WTC11 (cell line): ENCODE measurements around the gene PC. TPM values are rescaled to one million over a fixed set of nuclear protein-coding genes. Genes with fewer than 3 reads are reported as not detected.

Experiments
- ATAC-seq: fragments of 200-7000 bp; cut with Tn5 transposase; 2 replicates; pipeline ENCODE4 v1.10.0; 2021; ENCODE audit warnings: mild to moderate bottlenecking, moderate library complexity
- CTCF ChIA-PET: fragments of 300-600 bp; sonication (Branson Sonifier 250); formaldehyde crosslinking; loops from one replicate; lab custom pipeline; 2021; ENCODE audit warnings: antibody characterized with exemption; lab: Charles Lee
- POLR2A ChIA-PET: fragments of 350-600 bp; sonication (Branson Sonifier 250); formaldehyde crosslinking; loops from one replicate; lab custom pipeline; 2021; ENCODE audit warnings: antibody characterized with exemption; lab: Charles Lee
- DNase-seq: peaks from one replicate; pipeline ENCODE4 v3.0.0; 2021; ENCODE audit warnings: low spot score
- H3K27ac Mint-ChIP-seq: 2 replicates; pipeline ENCODE4 v1.8.0; 2021; ENCODE audit warnings: mixed read lengths
- H3K27me3 Mint-ChIP-seq: 2 replicates; pipeline ENCODE4 v1.8.0; 2021; ENCODE audit warnings: low read depth, mild to moderate bottlenecking, moderate library complexity, mixed read lengths
- H3K36me3 Mint-ChIP-seq: 2 replicates; pipeline ENCODE4 v1.8.0; 2021; ENCODE audit warnings: mixed read lengths
- H3K4me1 Mint-ChIP-seq: 2 replicates; pipeline ENCODE4 v1.8.0; 2022; ENCODE audit warnings: mixed read lengths
- H3K4me3 Mint-ChIP-seq: 2 replicates; pipeline ENCODE4 v1.8.0; 2021; ENCODE audit warnings: mild to moderate bottlenecking, moderate library complexity, mixed read lengths
- H3K9me3 Mint-ChIP-seq: 2 replicates; pipeline ENCODE4 v1.8.0; 2021; ENCODE audit warnings: mixed read lengths
- ETV6 ChIP-seq: sonication (generic); formaldehyde crosslinking; IDR thresholded peaks from 2 replicates; pipeline ENCODE4 v1.8.1; 2022; ENCODE audit warnings: mild to moderate bottlenecking, missing genetic modification reagents
- MYBL2 ChIP-seq: sonication (generic); formaldehyde crosslinking; IDR thresholded peaks from 2 replicates; pipeline ENCODE4 v1.8.1; 2023; ENCODE audit warnings: mild to moderate bottlenecking, moderate library complexity, missing genetic modification reagents
- NFE2L1 ChIP-seq: sonication (generic); formaldehyde crosslinking; IDR thresholded peaks from 2 replicates; pipeline ENCODE4 v1.8.1; 2023; ENCODE audit warnings: missing genetic modification reagents
- RELA ChIP-seq: sonication (generic); formaldehyde crosslinking; IDR thresholded peaks from 2 replicates; pipeline ENCODE4 v1.8.1; 2022; ENCODE audit warnings: missing genetic modification reagents, mild to moderate bottlenecking, borderline replicate concordance
- RORB ChIP-seq: fragments of 250-450 bp; sonication (Bioruptor Pico); IDR thresholded peaks from 2 replicates; pipeline ENCODE4 v1.9.0; 2021; ENCODE audit warnings: mild to moderate bottlenecking
- ZNF219 ChIP-seq: sonication (generic); formaldehyde crosslinking; IDR thresholded peaks from 2 replicates; pipeline ENCODE4 v1.8.0; 2023; ENCODE audit warnings: missing genetic modification reagents, mild to moderate bottlenecking, borderline replicate concordance
- ZNF263 ChIP-seq: sonication (generic); formaldehyde crosslinking; IDR thresholded peaks from 2 replicates; pipeline ENCODE4 v1.8.1; 2022; ENCODE audit warnings: low read depth, mild to moderate bottlenecking, moderate library complexity, missing genetic modification reagents
- ZNF396 ChIP-seq: fragments of 250-450 bp; sonication (Bioruptor Pico); IDR thresholded peaks from 2 replicates; pipeline ENCODE4 v1.8.0; 2021; ENCODE audit warnings: mild to moderate bottlenecking, moderate library complexity, borderline replicate concordance
- total RNA-seq: library from RNA; stranded (reverse); gene quantifications from 3 replicates; pipeline ENCODE4 v1.2.3, GENCODE V29; 2021
- TF ChIP-seq, protein P1 (sequence below): sonication (generic); formaldehyde crosslinking; IDR thresholded peaks from 2 replicates; pipeline ENCODE4 v1.8.0; 2023; ENCODE audit warnings: mild to moderate bottlenecking, missing genetic modification reagents
- TF ChIP-seq, protein P2 (sequence below): sonication (generic); formaldehyde crosslinking; IDR thresholded peaks from 2 replicates; pipeline ENCODE4 v1.8.1; 2022; ENCODE audit warnings: mild to moderate bottlenecking, missing genetic modification reagents, moderate library complexity, borderline replicate concordance
- TF ChIP-seq, protein P3 (sequence below): sonication (generic); formaldehyde crosslinking; IDR thresholded peaks from 2 replicates; pipeline ENCODE4 v1.8.1; 2023; ENCODE audit warnings: mild to moderate bottlenecking, missing genetic modification reagents, moderate library complexity
- TF ChIP-seq, protein P4 (sequence below): sonication (generic); formaldehyde crosslinking; IDR thresholded peaks from 2 replicates; pipeline ENCODE4 v1.8.0; 2022; ENCODE audit warnings: mild to moderate bottlenecking, missing genetic modification reagents
- TF ChIP-seq, protein P5 (sequence below): sonication (generic); formaldehyde crosslinking; IDR thresholded peaks from 2 replicates; pipeline ENCODE4 v1.8.1; 2022; ENCODE audit warnings: low read depth, missing genetic modification reagents, borderline replicate concordance
- TF ChIP-seq, protein P6 (sequence below): fragments of 200-600 bp; IDR thresholded peaks from 2 replicates; pipeline ENCODE4 v1.8.0; 2022; ENCODE audit warnings: antibody characterized with exemption
- TF ChIP-seq, protein P7 (sequence below): sonication (generic); formaldehyde crosslinking; IDR thresholded peaks from 2 replicates; pipeline ENCODE4 v1.8.0; 2023; ENCODE audit warnings: missing genetic modification reagents
- TF ChIP-seq, protein P8 (sequence below): fragments of 250-450 bp; sonication (Bioruptor Pico); IDR thresholded peaks from 2 replicates; pipeline ENCODE4 v1.9.0; 2021; ENCODE audit warnings: mild to moderate bottlenecking

PC gene
- total RNA-seq, 1 experiment from 2014 or later: 27.2 TPM

DNA sequence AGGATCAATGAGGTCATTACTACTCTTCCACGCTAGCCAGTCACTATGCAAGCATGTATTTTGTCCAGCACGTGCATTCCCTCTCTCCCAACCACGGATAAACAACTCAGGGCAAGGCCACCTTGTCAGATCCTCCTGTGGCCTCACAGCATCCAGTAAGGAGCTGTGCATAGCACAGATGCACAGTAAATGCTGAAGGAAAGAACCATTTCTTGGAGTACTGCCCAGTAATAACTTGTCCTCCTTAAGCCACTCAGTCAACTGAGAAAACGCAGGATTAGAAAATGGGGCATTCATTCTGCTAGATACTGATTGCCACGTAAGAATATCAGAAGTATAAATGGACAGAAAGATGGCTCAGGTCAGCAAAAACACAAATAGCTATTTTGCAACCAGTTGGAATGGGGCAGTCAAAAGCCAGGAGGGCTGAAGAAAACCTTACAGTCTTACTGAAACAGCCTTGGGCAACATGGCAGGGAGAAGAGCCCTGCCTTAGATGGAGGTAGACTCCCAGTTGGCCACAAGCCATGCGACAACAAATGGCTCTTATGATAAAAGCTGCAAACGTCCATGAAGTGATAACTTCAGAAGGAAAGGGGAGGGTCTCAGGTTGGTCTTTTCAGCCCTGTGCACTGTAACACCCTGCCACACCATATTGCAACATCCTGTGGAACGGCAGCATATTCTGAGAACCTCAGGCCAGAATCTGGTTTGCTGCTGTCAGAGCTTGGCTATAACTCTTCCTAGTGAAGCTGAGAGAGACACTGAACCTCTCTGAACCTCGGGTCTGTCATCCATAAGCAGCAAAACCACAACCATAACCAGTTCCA lies 23.0 kb downstream of the PC start:
- no peaks in the 10 kb centered on the region for H3K27me3 Mint-ChIP-seq
- H3K4me1 Mint-ChIP-seq: peaks cover 3% of the 10 kb centered on the region; the same call in 1 of the 2 replicates
- ChIA-PET CTCF (interaction anchor here (0.6 to 1.3 kb wide), 3 partner anchors 22 to 193 kb away, joined by 3 to 5 read pairs (median 3); partner anchors contain the start of gene PC), POLR2A (interaction anchor here (0.6 to 0.7 kb wide), 3 partner anchors 24 to 281 kb away, joined by 3 to 6 read pairs (median 4); no protein-coding TSS in a partner anchor)
- H3K27ac Mint-ChIP-seq: no peak overlapping the region; the same call in 1 of the 2 replicates
- no peak overlapping the region for H3K4me3 Mint-ChIP-seq
- no peak for ATAC-seq
- DNase-seq: no peak
- H3K9me3 Mint-ChIP-seq: no peaks in the 10 kb centered on the region
- no peak for TF ChIP-seq ZNF396
- TF ChIP-seq, protein P1, sequence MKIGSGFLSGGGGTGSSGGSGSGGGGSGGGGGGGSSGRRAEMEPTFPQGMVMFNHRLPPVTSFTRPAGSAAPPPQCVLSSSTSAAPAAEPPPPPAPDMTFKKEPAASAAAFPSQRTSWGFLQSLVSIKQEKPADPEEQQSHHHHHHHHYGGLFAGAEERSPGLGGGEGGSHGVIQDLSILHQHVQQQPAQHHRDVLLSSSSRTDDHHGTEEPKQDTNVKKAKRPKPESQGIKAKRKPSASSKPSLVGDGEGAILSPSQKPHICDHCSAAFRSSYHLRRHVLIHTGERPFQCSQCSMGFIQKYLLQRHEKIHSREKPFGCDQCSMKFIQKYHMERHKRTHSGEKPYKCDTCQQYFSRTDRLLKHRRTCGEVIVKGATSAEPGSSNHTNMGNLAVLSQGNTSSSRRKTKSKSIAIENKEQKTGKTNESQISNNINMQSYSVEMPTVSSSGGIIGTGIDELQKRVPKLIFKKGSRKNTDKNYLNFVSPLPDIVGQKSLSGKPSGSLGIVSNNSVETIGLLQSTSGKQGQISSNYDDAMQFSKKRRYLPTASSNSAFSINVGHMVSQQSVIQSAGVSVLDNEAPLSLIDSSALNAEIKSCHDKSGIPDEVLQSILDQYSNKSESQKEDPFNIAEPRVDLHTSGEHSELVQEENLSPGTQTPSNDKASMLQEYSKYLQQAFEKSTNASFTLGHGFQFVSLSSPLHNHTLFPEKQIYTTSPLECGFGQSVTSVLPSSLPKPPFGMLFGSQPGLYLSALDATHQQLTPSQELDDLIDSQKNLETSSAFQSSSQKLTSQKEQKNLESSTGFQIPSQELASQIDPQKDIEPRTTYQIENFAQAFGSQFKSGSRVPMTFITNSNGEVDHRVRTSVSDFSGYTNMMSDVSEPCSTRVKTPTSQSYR (CRISPR knock-in tag): no peak
- no peak for TF ChIP-seq ZNF263 (CRISPR knock-in tag)
- TF ChIP-seq, protein P2, sequence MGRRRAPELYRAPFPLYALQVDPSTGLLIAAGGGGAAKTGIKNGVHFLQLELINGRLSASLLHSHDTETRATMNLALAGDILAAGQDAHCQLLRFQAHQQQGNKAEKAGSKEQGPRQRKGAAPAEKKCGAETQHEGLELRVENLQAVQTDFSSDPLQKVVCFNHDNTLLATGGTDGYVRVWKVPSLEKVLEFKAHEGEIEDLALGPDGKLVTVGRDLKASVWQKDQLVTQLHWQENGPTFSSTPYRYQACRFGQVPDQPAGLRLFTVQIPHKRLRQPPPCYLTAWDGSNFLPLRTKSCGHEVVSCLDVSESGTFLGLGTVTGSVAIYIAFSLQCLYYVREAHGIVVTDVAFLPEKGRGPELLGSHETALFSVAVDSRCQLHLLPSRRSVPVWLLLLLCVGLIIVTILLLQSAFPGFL: no peak
- TF ChIP-seq, protein P3, sequence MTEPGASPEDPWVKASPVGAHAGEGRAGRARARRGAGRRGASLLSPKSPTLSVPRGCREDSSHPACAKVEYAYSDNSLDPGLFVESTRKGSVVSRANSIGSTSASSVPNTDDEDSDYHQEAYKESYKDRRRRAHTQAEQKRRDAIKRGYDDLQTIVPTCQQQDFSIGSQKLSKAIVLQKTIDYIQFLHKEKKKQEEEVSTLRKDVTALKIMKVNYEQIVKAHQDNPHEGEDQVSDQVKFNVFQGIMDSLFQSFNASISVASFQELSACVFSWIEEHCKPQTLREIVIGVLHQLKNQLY (CRISPR knock-in tag): no peak
- TF ChIP-seq ETV6: no peak
- TF ChIP-seq, protein P4, sequence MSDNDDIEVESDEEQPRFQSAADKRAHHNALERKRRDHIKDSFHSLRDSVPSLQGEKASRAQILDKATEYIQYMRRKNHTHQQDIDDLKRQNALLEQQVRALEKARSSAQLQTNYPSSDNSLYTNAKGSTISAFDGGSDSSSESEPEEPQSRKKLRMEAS (CRISPR knock-in tag): no peak
- TF ChIP-seq, protein P5, sequence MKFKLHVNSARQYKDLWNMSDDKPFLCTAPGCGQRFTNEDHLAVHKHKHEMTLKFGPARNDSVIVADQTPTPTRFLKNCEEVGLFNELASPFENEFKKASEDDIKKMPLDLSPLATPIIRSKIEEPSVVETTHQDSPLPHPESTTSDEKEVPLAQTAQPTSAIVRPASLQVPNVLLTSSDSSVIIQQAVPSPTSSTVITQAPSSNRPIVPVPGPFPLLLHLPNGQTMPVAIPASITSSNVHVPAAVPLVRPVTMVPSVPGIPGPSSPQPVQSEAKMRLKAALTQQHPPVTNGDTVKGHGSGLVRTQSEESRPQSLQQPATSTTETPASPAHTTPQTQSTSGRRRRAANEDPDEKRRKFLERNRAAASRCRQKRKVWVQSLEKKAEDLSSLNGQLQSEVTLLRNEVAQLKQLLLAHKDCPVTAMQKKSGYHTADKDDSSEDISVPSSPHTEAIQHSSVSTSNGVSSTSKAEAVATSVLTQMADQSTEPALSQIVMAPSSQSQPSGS (CRISPR knock-in tag): no peak
- TF ChIP-seq ZNF219 (CRISPR knock-in tag): no peak
- TF ChIP-seq NFE2L1 (CRISPR knock-in tag): no peak
- TF ChIP-seq RORB (CRISPR knock-in tag): no peak
- TF ChIP-seq, protein P6, sequence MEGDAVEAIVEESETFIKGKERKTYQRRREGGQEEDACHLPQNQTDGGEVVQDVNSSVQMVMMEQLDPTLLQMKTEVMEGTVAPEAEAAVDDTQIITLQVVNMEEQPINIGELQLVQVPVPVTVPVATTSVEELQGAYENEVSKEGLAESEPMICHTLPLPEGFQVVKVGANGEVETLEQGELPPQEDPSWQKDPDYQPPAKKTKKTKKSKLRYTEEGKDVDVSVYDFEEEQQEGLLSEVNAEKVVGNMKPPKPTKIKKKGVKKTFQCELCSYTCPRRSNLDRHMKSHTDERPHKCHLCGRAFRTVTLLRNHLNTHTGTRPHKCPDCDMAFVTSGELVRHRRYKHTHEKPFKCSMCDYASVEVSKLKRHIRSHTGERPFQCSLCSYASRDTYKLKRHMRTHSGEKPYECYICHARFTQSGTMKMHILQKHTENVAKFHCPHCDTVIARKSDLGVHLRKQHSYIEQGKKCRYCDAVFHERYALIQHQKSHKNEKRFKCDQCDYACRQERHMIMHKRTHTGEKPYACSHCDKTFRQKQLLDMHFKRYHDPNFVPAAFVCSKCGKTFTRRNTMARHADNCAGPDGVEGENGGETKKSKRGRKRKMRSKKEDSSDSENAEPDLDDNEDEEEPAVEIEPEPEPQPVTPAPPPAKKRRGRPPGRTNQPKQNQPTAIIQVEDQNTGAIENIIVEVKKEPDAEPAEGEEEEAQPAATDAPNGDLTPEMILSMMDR: no peak
- TF ChIP-seq, protein P7, sequence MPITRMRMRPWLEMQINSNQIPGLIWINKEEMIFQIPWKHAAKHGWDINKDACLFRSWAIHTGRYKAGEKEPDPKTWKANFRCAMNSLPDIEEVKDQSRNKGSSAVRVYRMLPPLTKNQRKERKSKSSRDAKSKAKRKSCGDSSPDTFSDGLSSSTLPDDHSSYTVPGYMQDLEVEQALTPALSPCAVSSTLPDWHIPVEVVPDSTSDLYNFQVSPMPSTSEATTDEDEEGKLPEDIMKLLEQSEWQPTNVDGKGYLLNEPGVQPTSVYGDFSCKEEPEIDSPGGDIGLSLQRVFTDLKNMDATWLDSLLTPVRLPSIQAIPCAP: no peak
- TF ChIP-seq MYBL2 (CRISPR knock-in tag): no peak
- TF ChIP-seq, protein P8, sequence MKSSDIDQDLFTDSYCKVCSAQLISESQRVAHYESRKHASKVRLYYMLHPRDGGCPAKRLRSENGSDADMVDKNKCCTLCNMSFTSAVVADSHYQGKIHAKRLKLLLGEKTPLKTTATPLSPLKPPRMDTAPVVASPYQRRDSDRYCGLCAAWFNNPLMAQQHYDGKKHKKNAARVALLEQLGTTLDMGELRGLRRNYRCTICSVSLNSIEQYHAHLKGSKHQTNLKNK (CRISPR knock-in tag): no peak
- TF ChIP-seq RELA (CRISPR knock-in tag): no peak
- H3K36me3 Mint-ChIP-seq: no peaks in the 10 kb centered on the region
